GM18868 (cell line): ENCODE results near the gene KAZN.

Experiments used
- ATAC-seq: cut with Tn5 transposase; IDR thresholded peaks from one replicate; pipeline ENCODE4 v1.9.1; 2021; ENCODE audit warnings: mild to moderate bottlenecking, moderate library complexity; ENCODE audit not compliant: unreplicated experiment

The KAZN gene

GRCh38 chr1:14667651-14667984, 69.1 kb downstream of the KAZN start:
- ATAC-seq: no peak

GRCh38 chr1:14668538-14668937, 70.1 kb downstream of the KAZN start:
- ATAC-seq: no peak

- ATAC-seq: peak; percentile 51
Observed at GRCh38 chr1:14672005-14672404, 73.5 kb downstream of the KAZN start.

- ATAC-seq: no peak
Observed at GRCh38 chr1:14674030-14674429, 75.5 kb downstream of the KAZN start.

- no peak for ATAC-seq
Observed at GRCh38 chr1:14676400-14676799, 77.9 kb downstream of the KAZN start.

GRCh38 chr1:14677292-14677971, 78.9 kb downstream of the KAZN start:
- ATAC-seq: no peak

- ATAC-seq: no peak
Observed at GRCh38 chr1:14678011-14678638, 79.6 kb downstream of the KAZN start.

GRCh38 chr1:14679027-14679688, 80.7 kb downstream of the KAZN start:
- no peak for ATAC-seq

GRCh38 chr1:14681182-14681581, 82.7 kb downstream of the KAZN start:
- no peak for ATAC-seq

GRCh38 chr1:14682941-14683621, 84.6 kb downstream of the KAZN start:
- ATAC-seq: no peak

GRCh38 chr1:14685078-14685477, 86.6 kb downstream of the KAZN start:
- no peak for ATAC-seq

- ATAC-seq: no peak
Observed at GRCh38 chr1:14686701-14687100, 88.2 kb downstream of the KAZN start.

- no peak for ATAC-seq
Observed at GRCh38 chr1:14687147-14687546, 88.7 kb downstream of the KAZN start.

- ATAC-seq: no peak
Observed at GRCh38 chr1:14689996-14690615, 91.6 kb downstream of the KAZN start.

- no peak for ATAC-seq
Observed at GRCh38 chr1:14693949-14694348, 95.5 kb downstream of the KAZN start.

GRCh38 chr1:14694589-14694988, 96.1 kb downstream of the KAZN start:
- no peak for ATAC-seq

- ATAC-seq: no peak
Observed at GRCh38 chr1:14696761-14697160, 98.3 kb downstream of the KAZN start.

- no peak for ATAC-seq
Observed at GRCh38 chr1:14697353-14697752, 98.9 kb downstream of the KAZN start.

GRCh38 chr1:14698314-14698713, 99.8 kb downstream of the KAZN start:
- ATAC-seq: no peak

- no peak for ATAC-seq
Observed at GRCh38 chr1:14699620-14700019, 101.1 kb downstream of the KAZN start.

GRCh38 chr1:14704846-14705245, 106.4 kb downstream of the KAZN start:
- no peak for ATAC-seq
